ENCODE measurements around the gene MRPL51. TPM values are rescaled to one million over a fixed set of nuclear protein-coding genes. Genes with fewer than 3 reads are reported as not detected.

MRPL51 gene
- total and polyA plus RNA-seq, 11 donors = 95.6 to 300 (median 223) TPM

DNA sequence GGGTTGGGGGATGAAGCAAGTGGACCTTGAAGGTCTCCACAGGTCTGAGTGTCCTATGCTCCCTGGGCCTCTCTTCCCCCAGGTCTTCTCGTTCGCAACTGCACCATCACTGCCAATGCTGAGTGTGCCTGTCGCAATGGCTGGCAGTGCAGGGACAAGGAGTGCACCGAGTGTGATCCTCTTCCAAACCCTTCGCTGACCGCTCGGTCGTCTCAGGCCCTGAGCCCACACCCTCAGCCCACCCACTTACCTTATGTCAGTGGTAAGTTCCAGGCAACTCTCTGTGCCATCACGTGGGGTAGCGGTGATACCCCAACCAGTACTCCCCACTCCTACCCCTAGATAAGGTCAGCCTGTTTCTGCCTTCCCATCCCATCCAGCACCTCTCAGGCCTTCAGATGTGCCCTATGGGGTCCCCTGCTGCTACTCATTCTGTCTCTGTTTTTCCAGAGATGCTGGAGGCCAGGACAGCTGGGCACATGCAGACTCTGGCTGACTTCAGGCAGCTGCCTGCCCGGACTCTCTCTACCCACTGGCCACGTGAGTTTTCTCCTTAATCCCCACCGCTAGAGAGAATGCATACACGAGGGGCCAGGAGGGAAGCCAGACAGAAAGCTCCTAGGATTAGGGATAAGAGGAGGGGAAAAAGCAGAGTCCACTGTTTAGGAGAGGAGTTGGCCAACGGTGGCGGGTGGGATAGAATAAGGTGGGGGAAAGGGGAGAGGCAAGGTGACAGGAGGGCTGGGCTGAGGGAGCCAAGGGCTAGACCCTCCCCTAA lies 42.8 kb downstream of the MRPL51 start:
- intact Hi-C loops (cut with DNase I) = no loop called here

DNA sequence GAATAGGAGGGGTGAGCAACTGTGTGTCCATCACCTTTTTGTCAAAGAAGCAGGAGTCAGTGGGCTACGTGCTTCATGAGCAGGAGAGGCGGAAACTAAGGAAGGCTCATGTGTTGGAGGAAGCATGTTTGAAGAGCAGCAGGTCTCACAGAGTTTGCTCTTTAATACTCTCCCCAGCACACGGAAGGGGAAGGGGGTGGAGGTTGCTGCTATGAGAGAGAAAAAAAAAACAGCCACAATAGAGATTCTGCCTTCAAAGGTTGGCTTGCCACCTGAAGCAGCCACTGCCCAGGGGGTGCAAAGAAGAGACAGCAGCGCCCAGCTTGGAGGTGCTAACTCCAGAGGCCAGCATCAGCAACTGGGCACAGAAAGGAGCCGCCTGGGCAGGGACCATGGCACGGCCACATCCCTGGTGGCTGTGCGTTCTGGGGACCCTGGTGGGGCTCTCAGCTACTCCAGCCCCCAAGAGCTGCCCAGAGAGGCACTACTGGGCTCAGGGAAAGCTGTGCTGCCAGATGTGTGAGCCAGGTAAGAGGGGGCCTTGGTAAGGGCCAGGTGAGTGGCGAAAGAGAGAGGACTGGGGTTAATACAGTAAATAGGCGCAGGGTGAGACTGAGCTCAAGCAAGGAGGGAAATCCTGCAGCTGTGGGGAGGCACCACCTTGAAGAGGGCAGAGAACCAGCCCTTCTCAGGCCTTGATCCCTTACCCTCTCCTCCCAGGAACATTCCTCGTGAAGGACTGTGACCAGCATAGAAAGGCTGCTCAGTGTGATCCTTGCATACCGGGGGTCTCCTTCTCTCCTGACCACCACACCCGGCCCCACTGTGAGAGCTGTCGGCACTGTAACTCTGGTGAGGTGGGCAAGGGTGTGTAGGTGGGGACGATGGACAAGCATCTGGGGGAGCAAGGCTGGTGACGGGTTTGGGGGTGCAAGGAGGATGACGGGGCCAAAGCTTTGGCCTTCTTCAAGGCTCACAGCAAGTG lies 48.1 kb downstream of the MRPL51 start, which contains the start of gene CD27:
CD27 (plus strand) TSS at position 252 of the 985 bp plus-strand sequence; CDS start at position 393, 141 bp downstream.
- WGBS, 4 donors = 86 to 91% (median 88%) methylated on average over 16 of the region's 16 CpGs
- ATAC-seq (no peak), DNase-seq (no peak)
- peak within 1 kb of the TSS in 2 of 12 donors; percentile 25 to 53 for H3K4me3 ChIP-seq
- H3K9me3 ChIP-seq = no peaks in the 10 kb centered on the region
- no peak for TF ChIP-seq POLR2A (IDR thresholded peaks at IDR 0.05)
- TF ChIP-seq, protein P1, sequence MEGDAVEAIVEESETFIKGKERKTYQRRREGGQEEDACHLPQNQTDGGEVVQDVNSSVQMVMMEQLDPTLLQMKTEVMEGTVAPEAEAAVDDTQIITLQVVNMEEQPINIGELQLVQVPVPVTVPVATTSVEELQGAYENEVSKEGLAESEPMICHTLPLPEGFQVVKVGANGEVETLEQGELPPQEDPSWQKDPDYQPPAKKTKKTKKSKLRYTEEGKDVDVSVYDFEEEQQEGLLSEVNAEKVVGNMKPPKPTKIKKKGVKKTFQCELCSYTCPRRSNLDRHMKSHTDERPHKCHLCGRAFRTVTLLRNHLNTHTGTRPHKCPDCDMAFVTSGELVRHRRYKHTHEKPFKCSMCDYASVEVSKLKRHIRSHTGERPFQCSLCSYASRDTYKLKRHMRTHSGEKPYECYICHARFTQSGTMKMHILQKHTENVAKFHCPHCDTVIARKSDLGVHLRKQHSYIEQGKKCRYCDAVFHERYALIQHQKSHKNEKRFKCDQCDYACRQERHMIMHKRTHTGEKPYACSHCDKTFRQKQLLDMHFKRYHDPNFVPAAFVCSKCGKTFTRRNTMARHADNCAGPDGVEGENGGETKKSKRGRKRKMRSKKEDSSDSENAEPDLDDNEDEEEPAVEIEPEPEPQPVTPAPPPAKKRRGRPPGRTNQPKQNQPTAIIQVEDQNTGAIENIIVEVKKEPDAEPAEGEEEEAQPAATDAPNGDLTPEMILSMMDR (IDR thresholded peaks at IDR 0.05) = no peak
- H3K27me3 ChIP-seq = no peaks in the 10 kb centered on the region
- H3K4me1 ChIP-seq = peaks cover 0 to 4% (median under 1%) of the 10 kb centered on the region in 12 donors
- H3K27ac ChIP-seq = peak within 1 kb of the TSS in 1 of 12 donors; percentile 82
- peaks cover 0 to 50% (median 15%) of the 10 kb centered on the region in 9 donors for H3K36me3 ChIP-seq
- intact Hi-C loops (cut with DNase I) = no loop called here

More for the DNA sequence above, 42.8 kb downstream of the MRPL51 start:
- no peak for ATAC-seq
- WGBS, 4 donors = 70 to 77% (median 75%) methylated on average over 16 of the region's 16 CpGs
- peak overlapping the region in 10 of 12 donors; percentile 59 to 99 (median 71) for H3K4me3 ChIP-seq
- no peak for TF ChIP-seq POLR2A (IDR thresholded peaks at IDR 0.05)
- TF ChIP-seq, protein P1 (IDR thresholded peaks at IDR 0.05) = no peak
- peak overlapping the region in 10 of 12 donors; percentile 90 to 100 (median 97) for H3K27ac ChIP-seq
- no peaks in the 10 kb centered on the region for H3K27me3 ChIP-seq
- no peak for DNase-seq
- H3K4me1 ChIP-seq = peaks cover 0 to 42% (median 25%) of the 10 kb centered on the region in 12 donors
- no peaks in the 10 kb centered on the region for H3K9me3 ChIP-seq
- H3K36me3 ChIP-seq = peaks cover 0 to 50% (median 34%) of the 10 kb centered on the region in 9 donors

DNA sequence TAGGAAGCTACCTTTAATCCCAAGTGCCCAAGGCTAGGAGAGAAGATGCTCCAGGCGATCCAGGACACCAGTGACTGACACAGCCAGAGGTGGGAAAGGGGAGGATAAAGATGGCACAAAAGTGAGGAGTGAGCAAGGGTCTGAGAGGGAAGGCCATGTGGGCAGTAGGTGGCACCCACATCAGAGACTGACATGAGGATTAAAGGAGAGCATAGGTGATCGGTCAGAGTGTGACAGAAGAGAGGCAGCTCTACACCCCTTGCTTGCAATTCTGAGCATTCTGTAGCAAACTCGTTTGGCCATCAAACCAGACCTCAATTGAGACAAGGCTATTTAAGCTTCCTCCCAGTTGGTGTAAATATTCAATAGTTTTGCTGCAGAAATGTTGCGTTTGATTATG lies 49.0 kb downstream of the MRPL51 start:
- peak overlapping the region in 1 of 12 donors; percentile 30 for H3K27ac ChIP-seq
- intact Hi-C loops (cut with DNase I) = no loop called here
- ATAC-seq (no peak), DNase-seq (no peak)
- peaks cover 0 to 50% (median 15%) of the 10 kb centered on the region in 9 donors for H3K36me3 ChIP-seq
- no peaks in the 10 kb centered on the region for H3K9me3 ChIP-seq
- no peak for TF ChIP-seq POLR2A (IDR thresholded peaks at IDR 0.05)
- TF ChIP-seq, protein P1 (IDR thresholded peaks at IDR 0.05) = no peak
- H3K27me3 ChIP-seq = no peaks in the 10 kb centered on the region
- WGBS, 4 donors = 83 to 88% (median 86%) methylated on average over 4 of the region's 4 CpGs
- no peak overlapping the region for H3K4me3 ChIP-seq
- H3K4me1 ChIP-seq = no peaks in the 10 kb centered on the region

Data from heart left ventricle (tissue), 16 donors.